Measurements from ENCODE around the gene WASF3.

Gene WASF3

GRCh38 chr13:26544707-26545106 is 12.8 kb upstream of the WASF3 start:
- DNase-seq (ENCODE audit: low read depth in 2 of 2), result no peak

GRCh38 chr13:26548205-26548765 is 9.2 kb upstream of the WASF3 start:
- no peak for DNase-seq (ENCODE audit: low read depth in 2 of 2)

GRCh38 chr13:26549713-26550112 is 7.8 kb upstream of the WASF3 start:
- DNase-seq (ENCODE audit: low read depth in 2 of 2), result no peak

GRCh38 chr13:26551255-26551860 is 6.1 kb upstream of the WASF3 start:
- DNase-seq (ENCODE audit: low read depth in 2 of 2), result no peak

- no peak for DNase-seq (ENCODE audit: low read depth in 2 of 2)
These were observed 2.1 kb upstream of the WASF3 start for GRCh38 chr13:26555413-26555812.

GRCh38 chr13:26557051-26557392 is 461 bp upstream of the WASF3 start:
- DNase-seq (ENCODE audit: low read depth in 2 of 2), result no peak

- DNase-seq (ENCODE audit: low read depth in 2 of 2), result no peak
These were observed 757 bp downstream of the WASF3 start for GRCh38 chr13:26558074-26558805.

GRCh38 chr13:26558987-26559386 is 1.5 kb downstream of the WASF3 start:
- no peak for DNase-seq (ENCODE audit: low read depth in 2 of 2)

GRCh38 chr13:26560456-26560855 is 3.0 kb downstream of the WASF3 start:
- no peak for DNase-seq (ENCODE audit: low read depth in 2 of 2)

GRCh38 chr13:26561067-26561466 is 3.6 kb downstream of the WASF3 start:
- DNase-seq (ENCODE audit: low read depth in 2 of 2), result no peak

GRCh38 chr13:26561651-26562511 is 4.4 kb downstream of the WASF3 start:
- DNase-seq (ENCODE audit: low read depth in 2 of 2), result no peak

- no peak for DNase-seq (ENCODE audit: low read depth in 2 of 2)
These were observed 5.0 kb downstream of the WASF3 start for GRCh38 chr13:26562512-26562890.

- DNase-seq (ENCODE audit: low read depth in 2 of 2), result no peak
These were observed 6.2 kb downstream of the WASF3 start for GRCh38 chr13:26563713-26564112.

GRCh38 chr13:26568132-26568815 is 10.8 kb downstream of the WASF3 start:
- DNase-seq (ENCODE audit: low read depth in 2 of 2), result no peak

GRCh38 chr13:26571518-26571917 is 14.0 kb downstream of the WASF3 start:
- no peak for DNase-seq (ENCODE audit: low read depth in 2 of 2)

- DNase-seq (ENCODE audit: low read depth in 2 of 2), result no peak
These were observed 17.8 kb downstream of the WASF3 start for GRCh38 chr13:26575244-26575643.

- no peak for DNase-seq (ENCODE audit: low read depth in 2 of 2)
These were observed 22.1 kb downstream of the WASF3 start for GRCh38 chr13:26579580-26579979.

GRCh38 chr13:26583662-26584061 is 26.2 kb downstream of the WASF3 start:
- DNase-seq (ENCODE audit: low read depth in 2 of 2), result no peak

GRCh38 chr13:26584713-26585112 is 27.2 kb downstream of the WASF3 start:
- DNase-seq (ENCODE audit: low read depth in 2 of 2), result no peak

- no peak for DNase-seq (ENCODE audit: low read depth in 2 of 2)
These were observed 27.7 kb downstream of the WASF3 start for GRCh38 chr13:26585136-26585535.

GRCh38 chr13:26587251-26587650 is 29.8 kb downstream of the WASF3 start:
- DNase-seq (ENCODE audit: low read depth in 2 of 2), result no peak

- DNase-seq (ENCODE audit: low read depth in 2 of 2), result no peak
These were observed 31.7 kb downstream of the WASF3 start for GRCh38 chr13:26589226-26589625.

All from activated CD4-positive, alpha-beta T cell treated with anti-CD3 and anti-CD28 coated beads for 24 hours (primary cell).